ENCODE results near the gene GP2. TPM values are rescaled to one million over a fixed set of nuclear protein-coding genes. Genes with fewer than 3 reads are reported as not detected.

Gene GP2
- total and polyA plus RNA-seq, 4 donors: 0.09 to 0.31 (median 0.27) TPM

DNA sequence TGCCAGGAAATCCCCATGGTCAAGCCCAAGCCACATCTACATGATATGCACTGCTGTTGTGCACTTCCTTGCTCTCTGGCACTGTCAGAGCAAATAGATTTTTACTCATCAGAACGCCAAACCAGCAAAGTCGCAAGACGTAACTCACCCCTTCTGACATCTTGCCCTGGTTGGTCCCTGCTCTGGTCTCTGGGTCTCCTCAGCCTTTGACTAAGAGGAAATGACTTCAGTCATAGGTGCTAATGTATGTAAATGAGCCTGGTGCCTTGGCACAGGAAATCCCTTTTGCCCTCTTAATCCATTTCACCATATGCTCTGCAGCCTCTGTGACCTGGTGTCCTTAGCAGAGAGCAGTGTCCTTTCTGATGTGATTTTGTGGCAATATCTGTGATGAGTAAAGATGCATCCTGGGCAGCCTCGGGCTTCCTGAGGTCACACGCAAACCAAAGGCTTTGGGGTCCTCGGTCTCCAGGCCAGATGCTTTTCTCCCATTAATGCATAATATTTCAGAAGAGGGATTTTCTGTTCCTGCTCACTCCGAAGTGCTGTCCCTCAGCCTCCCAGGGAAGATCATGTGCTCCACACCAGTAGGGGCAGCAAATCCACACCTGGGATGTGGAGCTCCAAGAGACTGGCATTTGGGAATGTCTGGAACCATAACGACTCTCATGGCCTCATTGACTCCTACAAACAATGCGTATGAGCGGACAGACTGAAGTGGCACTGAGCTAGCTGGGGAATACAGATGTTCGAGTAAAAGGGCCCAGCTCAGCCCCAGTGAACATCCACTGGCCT, 66.9 kb downstream of the GP2 start:
- Histone ChIP-seq H3K9ac (ENCODE audit: low read depth in 1 of 2, low read length in 2 of 2) (no peak overlapping the region), H3K9me3 (ENCODE audit: control insufficient read depth in 4 of 4, low read length in 3 of 4) (no peaks in the 10 kb centered on the region), H3K4me3 (ENCODE audit: low read depth in 1 of 3, low read length in 3 of 3) (no peak overlapping the region), H3K36me3 (ENCODE audit: control insufficient read depth in 4 of 4, insufficient read depth in 3 of 4, low read depth in 1 of 4, low read length in 3 of 4) (no peaks in the 10 kb centered on the region), H3K4me1 (ENCODE audit: control insufficient read depth in 4 of 4, insufficient read depth in 4 of 4, low read length in 3 of 4) (no peaks in the 10 kb centered on the region), H3K27ac (ENCODE audit: low read depth in 1 of 2, low read length in 2 of 2) (no peak overlapping the region), H3K27me3 (ENCODE audit: control insufficient read depth in 4 of 4, insufficient read depth in 4 of 4, low read length in 3 of 4) (peaks cover 0 to 4% (median 0%) of the 10 kb centered on the region in 4 donors)
- no peak for DNase-seq (ENCODE audit: low spot score)
- WGBS: 74% methylated on average over 11 of the region's 11 CpGs
- no peak for TF ChIP-seq FOXA1 (IDR thresholded peaks at IDR 0.05)
- TF ChIP-seq GABPA (IDR thresholded peaks at IDR 0.05 in 1 of 2, conservative IDR thresholded peaks at IDR 0.05 in 1 of 2): no peak

Other genes starting within 250 kb of the GP2 start
- not detected for gene UMOD, start 25.2 kb upstream of the GP2 start, total RNA-seq
- gene UMOD, start 25.2 kb upstream of the GP2 start, polyA plus RNA-seq: not detected
- gene PDILT, start 77.2 kb upstream of the GP2 start, total RNA-seq: not detected
- not detected for gene PDILT, start 77.2 kb upstream of the GP2 start, polyA plus RNA-seq
- 100 to 1,000 TPM in 1 of 2 donors, 1 to 10 TPM in 1; 4.2 to 198 TPM for gene ACSM5, start 82.0 kb upstream of the GP2 start, total RNA-seq
- gene ACSM5, start 82.0 kb upstream of the GP2 start, polyA plus RNA-seq: 100 to 1,000 TPM; 114 to 240 TPM
- gene ACSM2A, start 124.0 kb upstream of the GP2 start, total RNA-seq: 1,000 to 10,000 TPM in 1 of 2 donors, 10 to 100 TPM in 1; 30.1 to 1,049 TPM
- 100 to 1,000 TPM; 177 to 607 TPM for gene ACSM2A, start 124.0 kb upstream of the GP2 start, polyA plus RNA-seq
- 100 to 1,000 TPM in 1 of 2 donors, 10 to 100 TPM in 1; 46.0 to 852 TPM for gene ACSM2B, start 248.9 kb upstream of the GP2 start, total RNA-seq
- gene ACSM2B, start 248.9 kb upstream of the GP2 start, polyA plus RNA-seq: 100 to 1,000 TPM; 273 to 728 TPM

Data from liver (tissue), 9 donors.